ENCODE data around the gene PHF12. TPM values are rescaled to one million over a fixed set of nuclear protein-coding genes. Genes with fewer than 3 reads are reported as not detected.

PHF12 gene
- total and polyA plus RNA-seq, 2 of the 13 experiments (the other 11 are each of a cell fraction or from before 2014, with no cell fraction given): 9.8 to 17.1 TPM

DNA sequence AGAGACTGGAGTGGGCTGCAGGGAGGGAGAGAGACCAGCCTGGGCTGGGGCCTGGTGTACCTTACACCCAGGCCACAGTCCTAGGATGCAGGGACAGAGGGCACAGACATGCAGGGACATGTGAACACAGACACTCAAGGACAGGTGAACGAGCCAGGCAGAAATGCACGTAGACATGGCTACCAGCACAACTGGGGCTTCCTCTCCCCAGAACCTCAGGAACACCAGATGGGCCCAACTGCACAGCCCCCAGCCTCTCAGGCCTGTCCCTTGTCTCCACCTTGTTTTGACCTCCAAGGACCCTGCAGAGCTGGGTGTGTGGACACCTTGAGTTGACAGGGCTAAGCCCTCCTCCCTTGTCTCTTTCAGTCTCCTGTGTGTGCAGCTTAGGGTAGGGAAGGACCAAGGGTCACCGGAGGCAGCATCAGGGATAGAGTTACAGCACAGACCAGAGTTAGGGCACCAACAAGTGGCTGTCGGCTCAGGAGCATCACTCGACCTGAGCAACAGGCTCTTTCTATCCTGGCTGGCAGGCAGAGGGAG is 45.3 kb upstream of the PHF12 start (continued):
- TF ChIP-seq, protein P1, sequence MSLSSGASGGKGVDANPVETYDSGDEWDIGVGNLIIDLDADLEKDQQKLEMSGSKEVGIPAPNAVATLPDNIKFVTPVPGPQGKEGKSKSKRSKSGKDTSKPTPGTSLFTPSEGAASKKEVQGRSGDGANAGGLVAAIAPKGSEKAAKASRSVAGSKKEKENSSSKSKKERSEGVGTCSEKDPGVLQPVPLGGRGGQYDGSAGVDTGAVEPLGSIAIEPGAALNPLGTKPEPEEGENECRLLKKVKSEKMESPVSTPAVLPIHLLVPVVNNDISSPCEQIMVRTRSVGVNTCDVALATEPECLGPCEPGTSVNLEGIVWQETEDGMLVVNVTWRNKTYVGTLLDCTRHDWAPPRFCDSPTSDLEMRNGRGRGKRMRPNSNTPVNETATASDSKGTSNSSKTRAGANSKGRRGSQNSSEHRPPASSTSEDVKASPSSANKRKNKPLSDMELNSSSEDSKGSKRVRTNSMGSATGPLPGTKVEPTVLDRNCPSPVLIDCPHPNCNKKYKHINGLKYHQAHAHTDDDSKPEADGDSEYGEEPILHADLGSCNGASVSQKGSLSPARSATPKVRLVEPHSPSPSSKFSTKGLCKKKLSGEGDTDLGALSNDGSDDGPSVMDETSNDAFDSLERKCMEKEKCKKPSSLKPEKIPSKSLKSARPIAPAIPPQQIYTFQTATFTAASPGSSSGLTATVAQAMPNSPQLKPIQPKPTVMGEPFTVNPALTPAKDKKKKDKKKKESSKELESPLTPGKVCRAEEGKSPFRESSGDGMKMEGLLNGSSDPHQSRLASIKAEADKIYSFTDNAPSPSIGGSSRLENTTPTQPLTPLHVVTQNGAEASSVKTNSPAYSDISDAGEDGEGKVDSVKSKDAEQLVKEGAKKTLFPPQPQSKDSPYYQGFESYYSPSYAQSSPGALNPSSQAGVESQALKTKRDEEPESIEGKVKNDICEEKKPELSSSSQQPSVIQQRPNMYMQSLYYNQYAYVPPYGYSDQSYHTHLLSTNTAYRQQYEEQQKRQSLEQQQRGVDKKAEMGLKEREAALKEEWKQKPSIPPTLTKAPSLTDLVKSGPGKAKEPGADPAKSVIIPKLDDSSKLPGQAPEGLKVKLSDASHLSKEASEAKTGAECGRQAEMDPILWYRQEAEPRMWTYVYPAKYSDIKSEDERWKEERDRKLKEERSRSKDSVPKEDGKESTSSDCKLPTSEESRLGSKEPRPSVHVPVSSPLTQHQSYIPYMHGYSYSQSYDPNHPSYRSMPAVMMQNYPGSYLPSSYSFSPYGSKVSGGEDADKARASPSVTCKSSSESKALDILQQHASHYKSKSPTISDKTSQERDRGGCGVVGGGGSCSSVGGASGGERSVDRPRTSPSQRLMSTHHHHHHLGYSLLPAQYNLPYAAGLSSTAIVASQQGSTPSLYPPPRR (CRISPR knock-in tag; IDR thresholded peaks at IDR 0.05; ENCODE audit: borderline replicate concordance): peak; percentile 73
- TF ChIP-seq NFE2L2 (IDR thresholded peaks at IDR 0.05; ENCODE audit: low read length) (no peak), FOXC1 (CRISPR knock-in tag; IDR thresholded peaks at IDR 0.05; ENCODE audit: borderline replicate concordance) (no peak; the same call in 1 of the 2 replicates), ZBTB21 (CRISPR knock-in tag; IDR thresholded peaks at IDR 0.05) (no peak), ZNF841 (CRISPR knock-in tag; IDR thresholded peaks at IDR 0.05; ENCODE audit: borderline replicate concordance) (no peak), SATB2 (CRISPR knock-in tag; IDR thresholded peaks at IDR 0.05) (no peak), MAFG (CRISPR knock-in tag; IDR thresholded peaks at IDR 0.05) (no peak), MEIS1 (CRISPR knock-in tag; IDR thresholded peaks at IDR 0.05; ENCODE audit: borderline replicate concordance) (peak; percentile 79; the same call in 1 of the 2 replicates), ZNF879 (CRISPR knock-in tag; IDR thresholded peaks at IDR 0.05) (no peak), ZNF557 (CRISPR knock-in tag; IDR thresholded peaks at IDR 0.05) (no peak), LCORL (IDR thresholded peaks at IDR 0.05) (no peak), LCORL (CRISPR knock-in tag; IDR thresholded peaks at IDR 0.05) (peak; percentile 84), ZNF775 (CRISPR knock-in tag; IDR thresholded peaks at IDR 0.05; ENCODE audit: borderline replicate concordance) (0 out of 2 replicates have a peak, but pooled peaks have one; percentile 66), ZNF556 (CRISPR knock-in tag; IDR thresholded peaks at IDR 0.05; ENCODE audit: borderline replicate concordance) (peak; percentile 84; the same call in 1 of the 2 replicates), HNRNPK (IDR thresholded peaks at IDR 0.05; ENCODE audit: low read depth, low read length, poor library complexity, severe bottlenecking) (no peak), MIXL1 (CRISPR knock-in tag; IDR thresholded peaks at IDR 0.05) (0 out of 2 replicates have a peak, but pooled peaks have one; percentile 57)
- TF ChIP-seq, protein P2, sequence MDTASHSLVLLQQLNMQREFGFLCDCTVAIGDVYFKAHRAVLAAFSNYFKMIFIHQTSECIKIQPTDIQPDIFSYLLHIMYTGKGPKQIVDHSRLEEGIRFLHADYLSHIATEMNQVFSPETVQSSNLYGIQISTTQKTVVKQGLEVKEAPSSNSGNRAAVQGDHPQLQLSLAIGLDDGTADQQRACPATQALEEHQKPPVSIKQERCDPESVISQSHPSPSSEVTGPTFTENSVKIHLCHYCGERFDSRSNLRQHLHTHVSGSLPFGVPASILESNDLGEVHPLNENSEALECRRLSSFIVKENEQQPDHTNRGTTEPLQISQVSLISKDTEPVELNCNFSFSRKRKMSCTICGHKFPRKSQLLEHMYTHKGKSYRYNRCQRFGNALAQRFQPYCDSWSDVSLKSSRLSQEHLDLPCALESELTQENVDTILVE (CRISPR knock-in tag; IDR thresholded peaks at IDR 0.05): no peak
- TF ChIP-seq, protein P3, sequence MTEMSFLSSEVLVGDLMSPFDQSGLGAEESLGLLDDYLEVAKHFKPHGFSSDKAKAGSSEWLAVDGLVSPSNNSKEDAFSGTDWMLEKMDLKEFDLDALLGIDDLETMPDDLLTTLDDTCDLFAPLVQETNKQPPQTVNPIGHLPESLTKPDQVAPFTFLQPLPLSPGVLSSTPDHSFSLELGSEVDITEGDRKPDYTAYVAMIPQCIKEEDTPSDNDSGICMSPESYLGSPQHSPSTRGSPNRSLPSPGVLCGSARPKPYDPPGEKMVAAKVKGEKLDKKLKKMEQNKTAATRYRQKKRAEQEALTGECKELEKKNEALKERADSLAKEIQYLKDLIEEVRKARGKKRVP (CRISPR knock-in tag; IDR thresholded peaks at IDR 0.05): no peak
- TF ChIP-seq, protein P4, sequence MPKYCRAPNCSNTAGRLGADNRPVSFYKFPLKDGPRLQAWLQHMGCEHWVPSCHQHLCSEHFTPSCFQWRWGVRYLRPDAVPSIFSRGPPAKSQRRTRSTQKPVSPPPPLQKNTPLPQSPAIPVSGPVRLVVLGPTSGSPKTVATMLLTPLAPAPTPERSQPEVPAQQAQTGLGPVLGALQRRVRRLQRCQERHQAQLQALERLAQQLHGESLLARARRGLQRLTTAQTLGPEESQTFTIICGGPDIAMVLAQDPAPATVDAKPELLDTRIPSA (CRISPR knock-in tag; IDR thresholded peaks at IDR 0.05; ENCODE audit: borderline replicate concordance): no peak
- TF ChIP-seq, protein P5, sequence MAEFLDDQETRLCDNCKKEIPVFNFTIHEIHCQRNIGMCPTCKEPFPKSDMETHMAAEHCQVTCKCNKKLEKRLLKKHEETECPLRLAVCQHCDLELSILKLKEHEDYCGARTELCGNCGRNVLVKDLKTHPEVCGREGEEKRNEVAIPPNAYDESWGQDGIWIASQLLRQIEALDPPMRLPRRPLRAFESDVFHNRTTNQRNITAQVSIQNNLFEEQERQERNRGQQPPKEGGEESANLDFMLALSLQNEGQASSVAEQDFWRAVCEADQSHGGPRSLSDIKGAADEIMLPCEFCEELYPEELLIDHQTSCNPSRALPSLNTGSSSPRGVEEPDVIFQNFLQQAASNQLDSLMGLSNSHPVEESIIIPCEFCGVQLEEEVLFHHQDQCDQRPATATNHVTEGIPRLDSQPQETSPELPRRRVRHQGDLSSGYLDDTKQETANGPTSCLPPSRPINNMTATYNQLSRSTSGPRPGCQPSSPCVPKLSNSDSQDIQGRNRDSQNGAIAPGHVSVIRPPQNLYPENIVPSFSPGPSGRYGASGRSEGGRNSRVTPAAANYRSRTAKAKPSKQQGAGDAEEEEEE (CRISPR knock-in tag; IDR thresholded peaks at IDR 0.05; ENCODE audit: borderline replicate concordance): no peak
